Measurements from ENCODE around the gene WFDC10A.
"Not testable (repeated sequence)": the region's sequence is repeated elsewhere in the genome, so short reads cannot be mapped to it uniquely, and the experiment has no call there.

The WFDC10A gene

GRCh38 chr20:45649312-45649863, 19.8 kb downstream of the WFDC10A start:
- no peak for DNase-seq

GRCh38 chr20:45651726-45652125, 22.2 kb downstream of the WFDC10A start:
- DNase-seq: peak; percentile 27

GRCh38 chr20:45657038-45657437, 27.5 kb downstream of the WFDC10A start:
- DNase-seq: not testable (repeated sequence)

GRCh38 chr20:45670139-45670538, 40.6 kb downstream of the WFDC10A start, which contains the start of gene WFDC11:
Gene WFDC11 (minus strand): TSS chr20:45670239. CDS start chr20:45650600, 19,639 bp downstream.
- DNase-seq: no peak

- DNase-seq: no peak
Observed at GRCh38 chr20:45672765-45673164, 43.2 kb downstream of the WFDC10A start.

- no peak for DNase-seq
Observed at GRCh38 chr20:45679650-45680049, 50.1 kb downstream of the WFDC10A start.

Data from NCI-H510A treated with DMSO at 0.1 percent for 48 hours (cell line).